ENCODE results near the gene GAS2L3. TPM values are rescaled to one million over a fixed set of nuclear protein-coding genes. Genes with fewer than 3 reads are reported as not detected.

Gene GAS2L3
- total RNA-seq, 2 donors from 2014 or later, result 2.1 to 2.3 TPM

DNA sequence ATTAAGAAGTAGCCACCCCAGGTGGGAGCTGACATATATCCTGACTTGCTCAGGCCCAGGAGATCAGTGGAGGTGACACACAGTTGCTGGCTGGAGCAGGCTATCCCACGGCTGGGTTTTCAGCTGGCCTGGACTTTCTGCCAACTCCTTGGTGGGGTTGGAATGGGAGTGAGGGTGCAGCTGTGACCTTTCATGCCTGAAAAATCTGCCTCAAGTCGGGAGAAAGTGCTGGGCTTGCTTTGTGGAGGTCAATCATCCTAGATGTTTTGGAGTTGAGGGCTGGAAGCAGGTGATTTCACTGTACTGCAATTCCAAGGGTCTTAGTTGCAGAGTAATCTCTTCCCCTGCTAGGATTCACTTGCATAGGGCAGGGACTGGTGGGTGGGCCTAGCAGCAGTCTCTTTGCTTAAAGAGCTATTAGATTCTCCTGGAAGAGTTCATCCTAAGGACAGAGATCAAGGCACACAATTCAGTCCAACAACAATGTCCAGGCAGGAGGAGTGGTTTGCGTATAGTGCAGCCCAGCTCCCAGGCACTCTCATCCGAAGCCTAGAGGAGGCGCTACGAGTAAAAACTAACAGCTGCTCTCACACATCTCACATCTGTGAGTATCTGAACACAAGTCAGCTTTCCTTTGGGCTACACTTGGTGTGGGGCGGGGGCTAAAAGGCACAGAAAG is 98.1 kb downstream of the GAS2L3 start:
- no peak overlapping the region for H3K4me3 ChIP-seq
- H3K27ac ChIP-seq, result no peak overlapping the region
- DNase-seq, result no peak
- H3K4me1 ChIP-seq, result no peaks in the 10 kb centered on the region
- no peak for TF ChIP-seq POLR2A (IDR thresholded peaks at IDR 0.05)
- TF ChIP-seq, protein P1, sequence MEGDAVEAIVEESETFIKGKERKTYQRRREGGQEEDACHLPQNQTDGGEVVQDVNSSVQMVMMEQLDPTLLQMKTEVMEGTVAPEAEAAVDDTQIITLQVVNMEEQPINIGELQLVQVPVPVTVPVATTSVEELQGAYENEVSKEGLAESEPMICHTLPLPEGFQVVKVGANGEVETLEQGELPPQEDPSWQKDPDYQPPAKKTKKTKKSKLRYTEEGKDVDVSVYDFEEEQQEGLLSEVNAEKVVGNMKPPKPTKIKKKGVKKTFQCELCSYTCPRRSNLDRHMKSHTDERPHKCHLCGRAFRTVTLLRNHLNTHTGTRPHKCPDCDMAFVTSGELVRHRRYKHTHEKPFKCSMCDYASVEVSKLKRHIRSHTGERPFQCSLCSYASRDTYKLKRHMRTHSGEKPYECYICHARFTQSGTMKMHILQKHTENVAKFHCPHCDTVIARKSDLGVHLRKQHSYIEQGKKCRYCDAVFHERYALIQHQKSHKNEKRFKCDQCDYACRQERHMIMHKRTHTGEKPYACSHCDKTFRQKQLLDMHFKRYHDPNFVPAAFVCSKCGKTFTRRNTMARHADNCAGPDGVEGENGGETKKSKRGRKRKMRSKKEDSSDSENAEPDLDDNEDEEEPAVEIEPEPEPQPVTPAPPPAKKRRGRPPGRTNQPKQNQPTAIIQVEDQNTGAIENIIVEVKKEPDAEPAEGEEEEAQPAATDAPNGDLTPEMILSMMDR (IDR thresholded peaks at IDR 0.05), result no peak
- H3K9me3 ChIP-seq, result no peaks in the 10 kb centered on the region
- H3K36me3 ChIP-seq (replicated peaks in 1 of 2; ENCODE audit: insufficient read depth in 1 of 2, low read depth in 2 of 2), result no peaks in the 10 kb centered on the region
- H3K27me3 ChIP-seq, result no peaks in the 10 kb centered on the region
- intact Hi-C loops (cut with DNase I), result no loop called here
- no peak for ATAC-seq
- 64 to 73% methylated on average over 6 to 7 of the region's 7 CpGs for WGBS, 2 donors

DNA sequence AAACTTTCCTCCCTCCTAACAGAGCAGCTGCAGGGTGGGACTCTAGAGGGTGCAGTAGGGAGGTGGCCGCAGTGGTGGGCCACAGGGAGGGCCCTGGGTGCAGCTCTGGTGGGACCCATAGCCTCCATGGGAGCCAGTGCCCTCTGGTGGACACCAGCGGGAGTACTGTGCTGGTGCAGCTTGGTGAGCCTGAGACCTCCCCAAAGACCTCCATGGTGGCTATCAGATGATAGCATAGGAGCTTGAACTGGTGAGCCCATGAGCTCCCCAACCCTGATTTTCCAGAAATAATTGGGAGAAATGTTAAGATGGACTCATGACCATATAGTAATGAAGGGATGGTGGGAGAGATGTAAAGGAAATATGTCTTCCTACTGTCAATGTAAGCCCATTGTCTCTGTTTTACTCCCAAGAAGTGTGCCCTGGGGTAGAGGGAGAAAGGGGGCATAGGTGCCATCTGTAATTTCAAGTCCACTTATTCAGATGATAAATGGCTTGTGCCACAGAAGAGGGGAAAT is 98.7 kb downstream of the GAS2L3 start:
- Histone ChIP-seq H3K36me3 (replicated peaks in 1 of 2; ENCODE audit: insufficient read depth in 1 of 2, low read depth in 2 of 2) (no peaks in the 10 kb centered on the region), H3K4me3 (no peak overlapping the region), H3K9me3 (no peaks in the 10 kb centered on the region), H3K27me3 (no peaks in the 10 kb centered on the region), H3K27ac (no peak overlapping the region), H3K4me1 (no peaks in the 10 kb centered on the region)
- 46 to 73% methylated on average over 2 of the region's 2 CpGs for WGBS, 2 donors
- intact Hi-C loops (cut with DNase I), result no loop called here
- DNase-seq (peak in 1 of 4 donors; percentile 17), ATAC-seq (no peak)
- TF ChIP-seq POLR2A (IDR thresholded peaks at IDR 0.05), result no peak
- TF ChIP-seq, protein P1 (IDR thresholded peaks at IDR 0.05), result peak in 4 of 7 experiments; percentile 15 to 24 (median 22)

DNA sequence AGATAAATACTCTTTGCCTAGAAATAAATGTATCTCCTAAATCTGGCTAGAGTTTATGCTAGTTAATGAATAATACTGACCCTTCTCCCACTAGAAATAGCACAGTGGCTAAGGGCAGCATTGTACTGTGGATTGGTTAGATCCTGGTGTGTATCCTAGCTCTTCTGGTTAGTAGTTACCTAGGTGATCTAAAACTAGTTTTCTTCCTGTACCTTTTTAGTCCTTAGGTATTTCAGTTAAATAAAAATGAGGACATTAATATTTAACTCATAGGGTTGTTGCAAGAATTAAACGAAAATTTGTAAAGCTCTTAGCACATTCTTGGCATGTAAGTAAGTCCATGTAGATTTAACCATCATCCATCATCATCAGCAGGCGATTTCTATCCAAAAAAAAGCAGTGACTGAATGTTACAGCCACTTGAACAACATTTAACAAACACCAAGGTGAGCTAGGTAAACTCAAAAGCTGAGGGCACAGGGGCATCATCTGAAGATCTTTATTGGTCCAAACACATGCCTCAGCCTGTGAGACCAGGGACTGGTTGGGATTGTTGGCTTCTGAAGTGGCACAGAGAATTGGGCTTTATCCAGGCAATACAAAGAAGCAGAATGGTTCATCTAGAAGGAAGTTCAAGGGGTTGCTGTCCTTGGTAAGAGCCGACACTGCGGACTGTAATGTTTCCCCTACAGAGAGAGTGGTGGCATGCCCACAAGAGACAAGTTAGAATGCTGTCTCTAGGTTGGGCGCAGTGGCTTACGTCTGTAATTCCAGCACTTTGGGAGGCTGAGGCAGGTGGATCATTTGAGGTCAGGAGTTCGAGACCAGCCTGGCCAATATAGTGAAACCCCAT is 100.8 kb downstream of the GAS2L3 start:
- Histone ChIP-seq H3K9me3 (no peaks in the 10 kb centered on the region), H3K4me3 (no peak overlapping the region), H3K4me1 (no peaks in the 10 kb centered on the region), H3K27ac (peak overlapping the region in 2 of 4 donors; percentile 2 to 15), H3K27me3 (no peaks in the 10 kb centered on the region), H3K36me3 (replicated peaks in 1 of 2; ENCODE audit: insufficient read depth in 1 of 2, low read depth in 2 of 2) (no peaks in the 10 kb centered on the region)
- ATAC-seq (peak; percentile 89), DNase-seq (peak in 3 of 4 donors; percentile 8 to 27 (median 25))
- 27 to 32% methylated on average over 7 of the region's 7 CpGs for whole genome bisulfite sequencing, 2 donors
- intact Hi-C loops (cut with DNase I), result no loop called here
- TF ChIP-seq, protein P1 (IDR thresholded peaks at IDR 0.05), result no peak
- no peak for TF ChIP-seq POLR2A (IDR thresholded peaks at IDR 0.05)

Small RNAs within 50 kb of the gene (small RNA-seq; reads per million reads assigned to genes)
- gene AC010200.2, result not detected

Other genes with a start within 250 kb of the GAS2L3 start
- gene SLC17A8, start 216.6 kb upstream of the GAS2L3 start, total RNA-seq, result not detected
- 1 to 10 TPM; 1.3 to 2.9 TPM for gene NR1H4, start 99.8 kb upstream of the GAS2L3 start, total RNA-seq
- gene ANO4, start 221.1 kb downstream of the GAS2L3 start, total RNA-seq, result 1 to 10 TPM in 1 of 2 donors, not detected in 1; 1.6 TPM